Smooth muscle cell (in vitro differentiated cells): ENCODE data around the gene GPR89B. TPM values are rescaled to one million over a fixed set of nuclear protein-coding genes. Genes with fewer than 3 reads are reported as not detected.
"Not testable (repeated sequence)": the region's sequence is repeated elsewhere in the genome, so short reads cannot be mapped to it uniquely, and the experiment has no call there.

Experiments used
- DNase-seq: peaks from one replicate; lab custom pipeline; 2025; ENCODE audit not compliant: unreplicated experiment; lab: John Stamatoyannopoulos, UW
- H2AFZ ChIP-seq: fragments of 200-600 bp; sonication (generic); 2 replicates; pipeline ENCODE4 v1.6.0; 2016; ENCODE audit warnings: antibody characterized with exemption, low read depth, mild to moderate bottlenecking
- H3F3A ChIP-seq: fragments of 200-600 bp; sonication (generic); 2 replicates; pipeline ENCODE4 v1.6.0; 2017; ENCODE audit warnings: antibody characterized with exemption, low read depth
- H3K27ac ChIP-seq: fragments of 200-600 bp; sonication (generic); 2 replicates; pipeline ENCODE4 v1.5.1; 2016; ENCODE audit warnings: low read depth, mild to moderate bottlenecking
- H3K27me3 ChIP-seq: fragments of 200-600 bp; sonication (generic); 2 replicates; pipeline ENCODE4 v1.6.1; 2016; ENCODE audit warnings: low read depth, mild to moderate bottlenecking
- H3K36me3 ChIP-seq: fragments of 200-600 bp; sonication (generic); 2 replicates; pipeline ENCODE4 v1.5.1; 2016; ENCODE audit warnings: low read depth
- H3K4me1 ChIP-seq: fragments of 200-600 bp; sonication (generic); 2 replicates; pipeline ENCODE4 v1.5.1; 2016; ENCODE audit warnings: low read depth
- H3K4me2 ChIP-seq: fragments of 200-600 bp; sonication (generic); 2 replicates; pipeline ENCODE4 v1.6.0; 2016; ENCODE audit warnings: mild to moderate bottlenecking
- H3K4me3 ChIP-seq: fragments of 200-600 bp; sonication (generic); 2 replicates; pipeline ENCODE4 v1.5.1; 2016; ENCODE audit warnings: mild to moderate bottlenecking
- H3K79me2 ChIP-seq: fragments of 200-600 bp; sonication (generic); 2 replicates; pipeline ENCODE4 v1.6.0; 2016; ENCODE audit warnings: low read depth, mild to moderate bottlenecking
- H3K9ac ChIP-seq: fragments of 200-600 bp; sonication (generic); 2 replicates; pipeline ENCODE4 v1.6.0; 2016; ENCODE audit warnings: low read depth
- H3K9me3 ChIP-seq: fragments of 200-600 bp; sonication (generic); replicated peaks from 2 replicates; pipeline ENCODE4 v1.5.1; 2016; ENCODE audit warnings: low read depth
- H4K20me1 ChIP-seq: fragments of 200-600 bp; sonication (generic); 2 replicates; pipeline ENCODE4 v1.6.0; 2016; ENCODE audit warnings: low read depth
- CTCF ChIP-seq: fragments of 200-600 bp; sonication (generic); IDR thresholded peaks from 2 replicates; pipeline ENCODE4 v1.5.1; 2017; ENCODE audit warnings: borderline replicate concordance, mild to moderate bottlenecking, antibody characterized with exemption; ENCODE audit not compliant: insufficient read depth, poor library complexity, severe bottlenecking
- WGBS: methylation state at CpG from one replicate; pipeline ENCODE4 v1.1.7; 2016; ENCODE audit warnings: low lambda C conversion rate; 5-methylcytosine and 5-hydroxymethylcytosine counted together
- polyA plus RNA-seq: library from polyadenylated mRNA; unstranded; fragments of >200 nt; fragmentation: Nextera tagmentation; extraction: Ambion mirVana; gene quantifications from 2 replicates; pipeline ENCODE4 v1.2.1, GENCODE V29; 2016
- total RNA-seq: library from RNA; depleted of rRNA; stranded (reverse); fragments of >200 nt; gene quantifications from 2 replicates; pipeline ENCODE4 v1.2.3, GENCODE V29; 2014

The GPR89B gene
- total RNA-seq = 28.6 and 31.3 TPM in 2 replicates
- 10.8 and 15.6 TPM in 2 replicates for polyA plus RNA-seq

- Histone ChIP-seq H3K9ac (peak within 1 kb of the TSS; percentile 77), H2AFZ (peak within 1 kb of the TSS; percentile 71), H3K79me2 (peaks cover 12% of the 10 kb centered on the region), H3K4me3 (peak within 1 kb of the TSS; percentile 77), H3K4me2 (peak within 1 kb of the TSS; percentile 89), H3K27ac (peak within 1 kb of the TSS; percentile 49)
- DNase-seq = peak; percentile 37
- H3K9me3 ChIP-seq, H3K36me3 ChIP-seq, H3F3A ChIP-seq, H3K27me3 ChIP-seq, H4K20me1 ChIP-seq, H3K4me1 ChIP-seq: not testable (repeated sequence)
- WGBS = under 1% methylated on average over 56 of the region's 72 CpGs
These were observed at the start of gene GPR89B for GRCh38 chr1:147928236-147929132. Gene GPR89B (plus strand): TSS chr1:147928420. CDS start chr1:147928537, 117 bp downstream.

DNA sequence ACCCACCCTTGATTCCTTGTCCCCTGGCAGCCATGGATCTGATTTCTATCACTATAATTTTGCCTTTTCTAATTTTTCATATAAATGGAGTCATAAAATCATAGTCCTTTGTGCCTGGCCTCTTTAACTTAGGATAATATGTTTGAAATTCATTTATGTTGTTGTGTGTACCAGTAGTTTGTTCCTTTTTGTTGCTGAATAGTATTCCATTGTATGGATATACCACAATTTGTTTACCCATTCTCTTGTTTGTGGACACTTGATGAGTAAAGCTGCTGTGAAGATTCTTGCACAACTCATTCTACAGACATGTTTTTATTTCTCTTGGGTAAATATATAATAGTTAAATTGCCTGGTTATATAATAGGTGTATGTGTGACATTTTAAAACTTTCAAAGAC is 48.3 kb upstream of the GPR89B start:
- Histone ChIP-seq H3K79me2 (no peaks in the 10 kb centered on the region), H3K4me2 (no peak overlapping the region), H2AFZ (no peak overlapping the region), H3K27ac (no peak overlapping the region), H3K4me3 (no peak overlapping the region), H3K4me1 (no peaks in the 10 kb centered on the region), H3K27me3 (no peaks in the 10 kb centered on the region), H3F3A (no peaks in the 10 kb centered on the region), H3K9me3 (no peaks in the 10 kb centered on the region), H3K36me3 (no peaks in the 10 kb centered on the region), H4K20me1 (no peaks in the 10 kb centered on the region), H3K9ac (no peak overlapping the region)
- DNase-seq = no peak
- TF ChIP-seq CTCF = no peak

GRCh38 chr1:147882535-147882934 is 45.7 kb upstream of the GPR89B start:
- no peak for DNase-seq
- Histone ChIP-seq H3K9me3 (no peaks in the 10 kb centered on the region), H3K4me3 (no peak overlapping the region), H3F3A (no peaks in the 10 kb centered on the region), H3K27ac (no peak overlapping the region), H3K36me3 (no peaks in the 10 kb centered on the region), H3K9ac (no peak overlapping the region), H3K79me2 (no peaks in the 10 kb centered on the region), H3K27me3 (no peaks in the 10 kb centered on the region), H2AFZ (no peak overlapping the region), H3K4me1 (no peaks in the 10 kb centered on the region), H4K20me1 (no peaks in the 10 kb centered on the region), H3K4me2 (no peak overlapping the region)
- no peak for TF ChIP-seq CTCF
- 90% methylated on average over 2 of the region's 2 CpGs for WGBS

DNA sequence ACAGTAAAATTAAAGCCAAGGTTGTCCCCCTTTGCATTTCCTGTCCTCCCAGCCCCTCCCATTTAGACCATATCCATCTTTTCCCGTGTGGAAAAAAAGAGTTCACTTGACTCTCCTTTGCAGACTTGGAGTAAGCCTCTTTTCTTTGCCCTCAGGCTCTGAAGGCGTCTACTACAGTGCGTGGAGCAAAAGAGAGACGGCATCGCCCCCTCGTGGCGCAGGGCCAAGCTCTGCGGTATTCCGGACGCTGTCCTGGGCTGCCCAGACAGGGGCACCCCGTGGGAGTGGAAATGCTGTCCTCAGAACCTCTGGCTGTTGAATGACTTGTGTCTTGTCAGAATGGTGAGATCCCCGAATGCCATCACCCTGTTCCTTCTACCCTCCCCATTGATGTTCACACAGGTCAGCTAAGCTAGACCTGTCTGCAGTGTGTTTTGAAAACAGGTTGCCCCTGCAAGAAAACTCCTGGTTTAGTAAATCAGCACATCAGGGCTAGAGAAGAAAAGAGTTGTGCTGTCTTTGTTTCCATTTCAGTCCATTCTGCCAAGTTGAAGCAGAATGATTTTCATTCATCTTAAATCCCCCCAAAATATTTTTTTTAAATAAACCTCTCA is 37.9 kb upstream of the GPR89B start:
- no peaks in the 10 kb centered on the region for H3F3A ChIP-seq
- H3K4me1 ChIP-seq = no peaks in the 10 kb centered on the region
- H3K9ac ChIP-seq = no peak overlapping the region
- no peaks in the 10 kb centered on the region for H3K79me2 ChIP-seq
- 3% methylated on average over 12 of the region's 12 CpGs for WGBS
- TF ChIP-seq CTCF = peak; percentile 90
- no peak overlapping the region for H3K4me3 ChIP-seq
- no peaks in the 10 kb centered on the region for H4K20me1 ChIP-seq
- no peak overlapping the region for H3K27ac ChIP-seq
- no peaks in the 10 kb centered on the region for H3K9me3 ChIP-seq
- H2AFZ ChIP-seq = no peak overlapping the region
- H3K27me3 ChIP-seq = no peaks in the 10 kb centered on the region
- DNase-seq = peak; percentile 33
- no peak overlapping the region for H3K4me2 ChIP-seq
- H3K36me3 ChIP-seq = no peaks in the 10 kb centered on the region
